Activated T-helper 17 cell treated with anti-CD3 and anti-CD28 coated beads, Interleukin-2, amount 50 U/mL, for 72 hours (primary cell): Measurements from ENCODE around the gene CASTOR1. TPM values are rescaled to one million over a fixed set of nuclear protein-coding genes. Genes with fewer than 3 reads are reported as not detected.

Experiments
- ATAC-seq: fragments of 150-1000 bp; cut with Tn5 transposase; replicated peaks from 2 replicates; pipeline ENCODE4 v1.10.0; 2021; ENCODE audit warnings: mild to moderate bottlenecking, moderate library complexity
- H3K27ac Mint-ChIP-seq: one replicate; pipeline ENCODE4 v1.8.0; 2022; ENCODE audit warnings: mixed read lengths
- H3K27me3 Mint-ChIP-seq: one replicate; pipeline ENCODE4 v1.8.0; 2022; ENCODE audit warnings: mixed read lengths
- H3K36me3 Mint-ChIP-seq: one replicate; pipeline ENCODE4 v1.8.0; 2022; ENCODE audit warnings: low read depth, mild to moderate bottlenecking, mixed read lengths
- H3K4me1 Mint-ChIP-seq: one replicate; pipeline ENCODE4 v1.8.0; 2022; ENCODE audit warnings: mixed read lengths
- H3K4me3 Mint-ChIP-seq: one replicate; pipeline ENCODE4 v1.8.0; 2022; ENCODE audit warnings: mild to moderate bottlenecking, mixed read lengths
- H3K9me3 Mint-ChIP-seq: one replicate; pipeline ENCODE4 v1.8.0; 2022; ENCODE audit warnings: mixed read lengths
- total RNA-seq, 2 donors: library from RNA; stranded (reverse); gene quantifications; one replicate each; pipeline ENCODE4 v1.2.3, GENCODE V29; 2022

The CASTOR1 gene
- total RNA-seq, 2 donors from 2014 or later = 4.6 to 4.8 TPM

- Mint-ChIP-seq H3K27ac (peak overlapping the region; percentile 69), H3K36me3 (peaks cover 37% of the 10 kb centered on the region), H3K4me3 (no peak overlapping the region), H3K9me3 (no peaks in the 10 kb centered on the region), H3K27me3 (no peaks in the 10 kb centered on the region), H3K4me1 (peaks cover 5% of the 10 kb centered on the region)
- ATAC-seq = no peak
These were observed 50.4 kb downstream of the CASTOR1 start for GRCh38 chr22:30238661-30239487.

DNA sequence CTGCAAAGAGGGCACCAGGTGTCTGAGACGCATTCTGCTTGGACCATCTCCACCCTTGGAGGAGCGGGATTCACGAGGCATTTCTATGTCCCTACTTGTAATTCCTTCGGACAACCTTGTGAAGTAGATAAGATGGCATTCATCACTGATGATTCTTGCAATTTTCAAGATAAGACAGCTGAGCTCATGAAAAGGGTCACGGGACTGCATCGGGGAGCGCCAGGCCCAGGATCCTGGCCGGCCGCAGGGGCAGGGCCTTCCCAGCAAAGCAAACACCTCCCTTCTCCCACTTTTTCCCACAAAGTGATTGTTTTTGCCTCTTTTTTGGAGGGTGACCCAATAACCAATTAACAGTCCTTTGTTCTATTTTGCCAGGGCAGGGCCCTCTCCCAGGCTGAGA, 51.2 kb downstream of the CASTOR1 start:
- H3K4me1 Mint-ChIP-seq = peaks cover 5% of the 10 kb centered on the region
- no peak overlapping the region for H3K4me3 Mint-ChIP-seq
- H3K27me3 Mint-ChIP-seq = no peaks in the 10 kb centered on the region
- peaks cover 29% of the 10 kb centered on the region for H3K36me3 Mint-ChIP-seq
- no peaks in the 10 kb centered on the region for H3K9me3 Mint-ChIP-seq
- peak overlapping the region; percentile 69 for H3K27ac Mint-ChIP-seq
- no peak for ATAC-seq

DNA sequence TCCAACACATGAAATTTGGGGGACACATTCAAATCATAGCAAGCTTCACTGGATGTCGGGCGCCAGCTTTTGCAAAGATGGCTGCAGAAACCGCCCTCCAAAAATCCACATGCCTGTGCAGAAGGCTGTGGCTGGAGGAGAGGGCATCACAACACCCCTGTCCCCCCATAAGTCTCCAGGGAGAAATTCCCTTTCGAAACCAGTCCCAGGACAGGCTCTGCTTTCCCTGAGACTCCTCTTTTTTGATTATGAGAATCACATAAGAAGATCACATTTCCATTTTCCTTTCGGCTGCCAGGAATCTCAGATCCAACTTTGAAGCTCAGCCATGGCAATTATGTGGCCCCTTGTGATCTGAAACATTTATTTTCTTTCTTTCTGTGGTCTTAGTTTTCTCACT, 52.4 kb downstream of the CASTOR1 start:
- H3K9me3 Mint-ChIP-seq = no peaks in the 10 kb centered on the region
- ATAC-seq = no peak
- H3K27ac Mint-ChIP-seq = no peak overlapping the region

DNA sequence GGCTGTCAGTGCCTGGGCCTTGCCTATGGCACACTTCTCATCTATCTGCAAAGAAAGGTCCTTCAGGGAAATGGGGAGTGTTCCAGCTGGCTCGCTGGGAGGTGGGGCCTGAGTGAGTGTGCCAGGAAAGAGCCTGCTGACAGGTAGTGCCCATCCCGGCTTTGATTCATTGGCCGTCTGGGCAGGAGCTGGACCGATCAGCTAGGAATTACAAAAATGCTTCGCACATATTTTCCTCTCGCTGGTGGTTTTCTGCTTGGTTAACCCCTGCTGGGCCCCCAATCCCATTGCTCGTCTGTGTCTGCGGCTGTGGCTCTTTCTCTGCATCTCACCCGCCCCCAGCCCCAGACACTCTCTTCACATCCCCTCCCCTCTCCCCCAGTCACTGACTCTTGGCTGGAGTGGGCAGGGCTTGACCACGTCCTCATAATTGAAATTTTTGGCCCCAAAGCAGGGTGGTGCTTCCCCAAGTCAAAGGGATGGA, 53.6 kb downstream of the CASTOR1 start:
- Mint-ChIP-seq H3K27me3 (no peaks in the 10 kb centered on the region), H3K9me3 (no peaks in the 10 kb centered on the region), H3K4me1 (no peaks in the 10 kb centered on the region), H3K27ac (peak overlapping the region; percentile 65), H3K4me3 (no peak overlapping the region), H3K36me3 (peaks cover 5% of the 10 kb centered on the region)
- ATAC-seq = no peak

More for the DNA sequence above, 52.4 kb downstream of the CASTOR1 start:
- no peaks in the 10 kb centered on the region for H3K27me3 Mint-ChIP-seq
- H3K4me3 Mint-ChIP-seq = no peak overlapping the region
- H3K4me1 Mint-ChIP-seq = no peaks in the 10 kb centered on the region
- peaks cover 17% of the 10 kb centered on the region for H3K36me3 Mint-ChIP-seq

Other genes starting within 250 kb of the CASTOR1 start
- gene HORMAD2, start 209.0 kb downstream of the CASTOR1 start, total RNA-seq = under 1 TPM in 1 of 2 donors, not detected in 1; 0.37 TPM
- gene LIF, start 42.7 kb downstream of the CASTOR1 start, total RNA-seq = 100 to 1,000 TPM; 175 to 300 TPM
- 10 to 100 TPM; 41.1 to 88.6 TPM for gene OSM, start 22.7 kb downstream of the CASTOR1 start, total RNA-seq
- gene TBC1D10A, start 37.4 kb upstream of the CASTOR1 start, total RNA-seq = 10 to 100 TPM; 26.9 to 41.2 TPM
- gene SF3A1, start 67.4 kb upstream of the CASTOR1 start, total RNA-seq = 100 to 1,000 TPM; 275 to 294 TPM
- 1 to 10 TPM in 1 of 2 donors, under 1 TPM in 1; 0.50 to 2.5 TPM for gene CCDC157, start 67.5 kb upstream of the CASTOR1 start, total RNA-seq
- 10 to 100 TPM; 10.7 to 18.4 TPM for gene RNF215, start 97.9 kb upstream of the CASTOR1 start, total RNA-seq
- 10 to 100 TPM; 11.3 to 52.8 TPM for gene SEC14L2, start 107.5 kb upstream of the CASTOR1 start, total RNA-seq
- gene MTFP1, start 136.3 kb upstream of the CASTOR1 start, total RNA-seq = 10 to 100 TPM; 42.4 to 51.3 TPM
- gene SEC14L3, start 182.5 kb upstream of the CASTOR1 start, total RNA-seq = not detected
- not detected for gene SEC14L4, start 216.2 kb upstream of the CASTOR1 start, total RNA-seq